SK-N-MC (cell line): ENCODE measurements around the gene DROSHA.

Experiments
- EZH2 ChIP-seq: fragments of 200-600 bp; sonication (generic); IDR thresholded peaks from one replicate; pipeline ENCODE4 v1.6.1; 2017; ENCODE audit warnings: antibody characterized with exemption
- FOXP2 ChIP-seq: optimal IDR thresholded peaks from 2 replicates; pipeline ENCODE3; 2011; ENCODE audit warnings: mild to moderate bottlenecking, moderate library complexity; ENCODE audit not compliant: insufficient read depth; ENCODE audit errors: extremely low read length, control extremely low read depth

GRCh38 chr5:31362529-31362900, 169.4 kb downstream of the DROSHA start:
- TF ChIP-seq EZH2 (no peak), FOXP2 (no peak)
